DND-41 (cell line): ENCODE measurements around the gene PLEKHA8.
A peak's percentile ranks its signal among the peaks of the same experiment; 100 is the strongest.

Experiments used
- ATAC-seq: fragments of 200-7000 bp; cut with Tn5 transposase; 3 replicates; pipeline ENCODE4 v1.9.1; 2021; ENCODE audit warnings: low read depth; ENCODE audit not compliant: insufficient read depth
- DNase-seq: peaks from one replicate; pipeline ENCODE4 v3.0.0-alpha.2; 2020
- H2AFZ ChIP-seq: 2 replicates; pipeline ENCODE4 v1.6.0; 2012; ENCODE audit warnings: low read depth, low read length
- H3K27ac ChIP-seq: 2 replicates; pipeline ENCODE4 v1.5.1; 2012; ENCODE audit warnings: low read length, inconsistent platforms
- H3K27me3 ChIP-seq: fragments of 200-600 bp; sonication (generic); 2 replicates; pipeline ENCODE4 v1.6.0; 2012; ENCODE audit warnings: low read length, mild to moderate bottlenecking, inconsistent platforms; ENCODE audit not compliant: insufficient read depth, poor library complexity
- H3K36me3 ChIP-seq: 2 replicates; pipeline ENCODE4 v1.5.1; 2012; ENCODE audit warnings: low read length, inconsistent platforms; ENCODE audit not compliant: insufficient read depth
- H3K4me1 ChIP-seq: 2 replicates; pipeline ENCODE4 v1.5.1; 2012; ENCODE audit warnings: mild to moderate bottlenecking, low read length; ENCODE audit not compliant: insufficient read depth
- H3K4me2 ChIP-seq: 2 replicates; pipeline ENCODE4 v1.6.0; 2012; ENCODE audit warnings: mild to moderate bottlenecking, moderate library complexity, low read length, inconsistent platforms; ENCODE audit not compliant: insufficient read depth
- H3K4me3 ChIP-seq, 2 experiments: fragments of 200-600 bp in 1 of 2; shearing (Covaris generic) in 1 of 2; 2 replicates each; pipeline ENCODE4 v1.5.1; 2012 to 2016; ENCODE audit warnings: inconsistent platforms in 2 of 2, low read length in 2 of 2, mild to moderate bottlenecking in 2 of 2, low read depth in 1 of 2, moderate library complexity in 1 of 2
- H3K79me2 ChIP-seq: 2 replicates; pipeline ENCODE4 v1.6.0; 2012; ENCODE audit warnings: low read length, inconsistent platforms; ENCODE audit not compliant: insufficient read depth
- H3K9ac ChIP-seq: 2 replicates; pipeline ENCODE4 v1.6.0; 2012; ENCODE audit warnings: low read depth, mild to moderate bottlenecking, inconsistent platforms, low read length, moderate library complexity
- H3K9me3 ChIP-seq: 2 replicates; pipeline ENCODE4 v1.5.1; 2012; ENCODE audit warnings: low read length, moderate library complexity, mild to moderate bottlenecking, inconsistent platforms; ENCODE audit not compliant: insufficient read depth, severe bottlenecking
- H4K20me1 ChIP-seq: 2 replicates; pipeline ENCODE4 v1.6.0; 2012; ENCODE audit warnings: low read length; ENCODE audit not compliant: insufficient read depth
- CTCF ChIP-seq: IDR thresholded peaks from 2 replicates; pipeline ENCODE4 v1.5.1; 2012; ENCODE audit warnings: borderline replicate concordance, low read length, moderate library complexity, mild to moderate bottlenecking; ENCODE audit not compliant: poor library complexity, severe bottlenecking; ENCODE audit errors: extremely low read depth
- EZH2 ChIP-seq: IDR thresholded peaks from 3 replicates; pipeline ENCODE4 v1.6.1; 2012; ENCODE audit warnings: borderline replicate concordance, low read depth, mild to moderate bottlenecking, moderate library complexity, low read length, inconsistent platforms; ENCODE audit not compliant: severe bottlenecking

The PLEKHA8 gene

GRCh38 chr7:30133736-30134610, 105.8 kb downstream of the PLEKHA8 start:
- Histone ChIP-seq H3K27me3 (no peaks in the 10 kb centered on the region), H3K9me3 (no peaks in the 10 kb centered on the region), H4K20me1 (no peaks in the 10 kb centered on the region), H3K4me2 (peak overlapping the region; percentile 90), H3K9ac (peak overlapping the region; percentile 68), H3K79me2 (no peaks in the 10 kb centered on the region), H2AFZ (peak overlapping the region; percentile 91), H3K36me3 (no peaks in the 10 kb centered on the region), H3K27ac (peak overlapping the region; percentile 3; the same call in 1 of the 2 replicates), H3K4me1 (peaks cover 18% of the 10 kb centered on the region), H3K4me3 (peak overlapping the region; percentile 42 to 78; a peak in 3 of 4 replicates)
- ATAC-seq (no peak), DNase-seq (no peak)
- TF ChIP-seq CTCF (no peak), EZH2 (no peak)

GRCh38 chr7:30134611-30135300, 106.5 kb downstream of the PLEKHA8 start, which contains the start of gene MTURN:
MTURN (plus strand) TSS chr7:30134986; CDS start chr7:30135137, 151 bp downstream.
- ATAC-seq (peak; percentile 89), DNase-seq (peak; percentile 80)
- no peaks in the 10 kb centered on the region for H3K79me2 ChIP-seq
- no peaks in the 10 kb centered on the region for H4K20me1 ChIP-seq
- no peaks in the 10 kb centered on the region for H3K9me3 ChIP-seq
- H3K27me3 ChIP-seq = no peaks in the 10 kb centered on the region
- peak within 1 kb of the TSS; percentile 68 for H3K9ac ChIP-seq
- peak within 1 kb of the TSS; percentile 50; the same call in 1 of the 2 replicates for H3K27ac ChIP-seq
- H3K36me3 ChIP-seq = no peaks in the 10 kb centered on the region
- peak within 1 kb of the TSS; percentile 91 for H2AFZ ChIP-seq
- peak within 1 kb of the TSS; percentile 47 to 78; a peak in 3 of 4 replicates for H3K4me3 ChIP-seq
- peak within 1 kb of the TSS; percentile 90 for H3K4me2 ChIP-seq
- no peak for TF ChIP-seq CTCF
- no peak for TF ChIP-seq EZH2
- peaks cover 18% of the 10 kb centered on the region for H3K4me1 ChIP-seq

GRCh38 chr7:30135301-30136116, 107.3 kb downstream of the PLEKHA8 start:
- H3K27me3 ChIP-seq = no peaks in the 10 kb centered on the region
- no peaks in the 10 kb centered on the region for H3K79me2 ChIP-seq
- H3K4me3 ChIP-seq = peak overlapping the region; percentile 47 to 78; a peak in 3 of 4 replicates
- H2AFZ ChIP-seq = peak overlapping the region; percentile 91
- H3K36me3 ChIP-seq = no peaks in the 10 kb centered on the region
- H4K20me1 ChIP-seq = no peaks in the 10 kb centered on the region
- no peak for ATAC-seq
- H3K4me2 ChIP-seq = peak overlapping the region; percentile 90
- H3K4me1 ChIP-seq = peaks cover 18% of the 10 kb centered on the region
- H3K27ac ChIP-seq = peak overlapping the region; percentile 50; the same call in 1 of the 2 replicates
- TF ChIP-seq EZH2 (no peak), CTCF (no peak)
- no peak for DNase-seq
- no peaks in the 10 kb centered on the region for H3K9me3 ChIP-seq
- H3K9ac ChIP-seq = peak overlapping the region; percentile 68
